GM23248 (cell line): ENCODE results near the gene TCEA2.

Experiments used
- EZH2 ChIP-seq: fragments of 200-600 bp; sonication (generic); IDR thresholded peaks from 2 replicates; pipeline ENCODE4 v1.6.1; 2018; ENCODE audit warnings: antibody characterized with exemption, mild to moderate bottlenecking; ENCODE audit not compliant: insufficient read depth, poor library complexity, severe bottlenecking
- EZH2phosphoT487 ChIP-seq: fragments of 200-600 bp; sonication (generic); IDR thresholded peaks from 2 replicates; pipeline ENCODE4 v1.6.1; 2018; ENCODE audit warnings: antibody characterized with exemption, moderate library complexity, mild to moderate bottlenecking, low read depth; ENCODE audit not compliant: insufficient read depth

DNA sequence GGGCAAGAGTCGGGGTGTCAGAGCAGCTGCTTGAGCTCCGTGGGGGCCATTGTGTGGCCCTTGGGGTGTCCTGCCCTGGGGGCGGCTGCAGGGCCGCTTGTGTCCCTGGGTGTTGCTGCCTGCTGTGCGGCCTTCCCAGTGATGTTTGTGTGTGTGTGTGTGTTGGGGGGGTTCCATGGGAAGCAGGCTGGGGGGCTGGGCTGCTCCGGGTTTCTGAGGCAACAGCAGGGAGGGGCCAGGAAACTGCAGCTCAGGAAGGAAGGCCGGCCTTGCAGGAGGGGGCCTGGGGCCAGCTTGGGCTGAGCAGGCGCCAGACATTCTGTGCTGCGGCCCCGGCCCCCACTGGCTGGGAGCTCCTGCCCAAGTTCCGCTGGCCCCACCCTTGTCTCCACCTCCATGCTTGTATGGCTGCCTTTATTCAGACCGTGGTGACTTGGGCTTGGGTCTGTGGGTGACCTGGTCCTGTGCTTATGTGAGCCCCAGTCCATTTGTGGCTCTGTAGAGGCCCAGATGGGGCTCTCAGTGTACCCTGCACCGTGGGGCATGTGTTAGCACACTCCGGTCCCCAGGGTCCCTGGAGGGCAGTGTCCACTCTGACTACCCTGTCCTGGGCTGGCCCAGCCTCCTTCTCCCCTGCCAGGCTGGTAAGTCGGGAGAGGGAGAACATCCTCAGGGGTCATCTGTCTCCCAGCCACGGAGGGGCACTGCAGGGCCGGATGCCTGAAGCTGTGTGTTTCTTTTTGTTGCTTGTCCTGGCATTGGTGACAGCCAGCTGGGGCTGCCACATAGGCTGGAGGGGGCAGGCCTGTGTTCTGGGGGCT, 8.9 kb upstream of the TCEA2 start:
- no peak for TF ChIP-seq EZH2
- no peak for TF ChIP-seq EZH2phosphoT487
